Activated naive CD4-positive, alpha-beta T cell treated with anti-CD3 and anti-CD28 coated beads, Interleukin-2, amount 50 U/mL, for 16 hours (primary cell): ENCODE results near the gene MRPL48.
"Not testable (repeated sequence)": the region's sequence is repeated elsewhere in the genome, so short reads cannot be mapped to it uniquely, and the experiment has no call there.

Source experiments
- DNase-seq: peaks from one replicate; pipeline ENCODE4 v3.0.0-alpha.2; 2020

MRPL48 gene

DNA sequence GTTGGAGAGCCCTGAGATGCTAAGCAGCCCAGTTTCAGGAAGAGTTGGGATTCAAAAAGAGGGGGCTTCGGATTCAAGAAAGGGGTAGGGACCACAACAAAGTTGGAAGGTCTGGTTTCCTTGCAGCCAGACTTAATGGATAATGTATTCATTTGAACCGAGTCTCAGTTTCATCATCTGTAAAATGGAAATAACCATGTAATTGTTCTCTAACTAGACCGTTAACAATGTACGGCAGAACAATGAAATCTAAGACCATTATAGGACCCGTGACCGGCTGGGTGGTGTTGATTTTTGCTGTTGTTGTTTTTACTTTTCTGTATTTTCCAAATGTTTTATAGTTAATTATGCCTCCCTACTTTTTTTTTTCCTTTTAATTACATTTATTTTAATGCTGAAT is 6.4 kb upstream of the MRPL48 start:
- DNase-seq = no peak

DNA sequence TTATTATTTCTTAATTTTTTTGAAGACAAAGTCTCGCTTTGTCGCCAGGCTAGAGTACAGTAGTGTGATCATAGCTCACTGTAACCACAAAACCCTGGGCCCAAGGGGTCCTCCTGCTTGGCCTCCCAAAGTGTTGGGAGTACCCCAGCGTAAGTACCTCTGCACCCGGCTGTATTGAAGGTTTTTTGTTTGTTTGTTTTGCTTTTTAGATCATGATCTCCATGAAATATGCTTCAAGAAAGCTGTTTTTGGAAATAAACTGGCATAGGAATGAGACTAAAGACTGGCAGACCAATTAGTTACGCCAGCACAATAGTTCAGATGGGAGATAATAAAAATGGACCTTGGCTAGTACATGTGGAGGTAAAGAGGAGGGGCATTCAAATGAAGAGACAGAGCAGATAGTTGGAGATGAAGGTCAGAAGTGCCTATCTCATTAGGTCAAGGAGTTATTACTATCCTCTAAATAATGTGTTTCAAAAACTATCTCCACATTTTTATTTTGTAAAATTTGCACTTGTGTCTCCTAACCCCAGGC is 4.1 kb upstream of the MRPL48 start:
- DNase-seq = no peak

DNA sequence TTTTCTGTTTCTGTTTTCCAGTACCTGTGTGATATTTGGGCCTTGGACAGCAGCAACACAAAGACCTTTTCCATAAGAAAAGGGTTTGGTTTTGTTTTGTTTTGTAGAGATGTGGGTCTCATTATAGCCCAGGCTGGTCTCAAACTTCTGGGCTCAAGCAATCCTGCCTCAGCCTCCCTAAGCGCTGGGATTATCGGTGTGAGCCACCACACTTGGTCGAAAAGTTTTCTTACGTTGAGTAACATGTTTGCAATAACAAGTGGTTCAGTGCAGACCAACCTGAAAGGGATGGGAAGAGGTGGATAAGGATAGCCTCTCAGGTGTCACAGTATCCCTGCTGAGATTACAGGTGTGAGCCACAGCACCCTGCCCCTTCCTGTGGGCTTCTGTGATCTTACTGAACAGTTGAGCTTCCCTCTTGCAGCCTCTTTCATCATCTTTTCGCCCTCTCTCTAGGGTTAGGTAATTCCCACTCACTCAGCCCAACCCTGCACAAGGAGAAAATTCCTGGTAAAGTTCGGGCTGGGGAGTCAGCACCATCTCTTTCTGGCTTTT is 3.5 kb upstream of the MRPL48 start:
- no peak for DNase-seq

DNA sequence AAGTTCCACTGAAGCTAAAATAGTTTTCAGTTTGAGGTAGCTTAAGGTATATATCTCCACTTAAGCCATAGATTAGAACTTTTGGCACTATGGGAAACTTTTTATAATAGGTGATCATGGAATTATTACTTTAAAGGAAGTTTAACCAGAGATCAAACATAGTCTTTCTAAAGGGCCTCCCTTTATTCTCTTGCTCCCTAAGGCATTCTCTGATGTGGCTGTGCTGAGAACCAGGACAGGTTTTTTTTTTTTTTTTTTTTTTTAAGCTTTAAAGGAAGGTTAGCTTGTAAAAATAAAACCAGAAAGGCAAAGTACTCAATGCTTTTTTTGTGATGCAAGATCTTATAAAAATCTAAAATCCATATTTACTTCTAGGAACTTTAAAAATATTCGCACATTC is 2.9 kb upstream of the MRPL48 start:
- no peak for DNase-seq

DNA sequence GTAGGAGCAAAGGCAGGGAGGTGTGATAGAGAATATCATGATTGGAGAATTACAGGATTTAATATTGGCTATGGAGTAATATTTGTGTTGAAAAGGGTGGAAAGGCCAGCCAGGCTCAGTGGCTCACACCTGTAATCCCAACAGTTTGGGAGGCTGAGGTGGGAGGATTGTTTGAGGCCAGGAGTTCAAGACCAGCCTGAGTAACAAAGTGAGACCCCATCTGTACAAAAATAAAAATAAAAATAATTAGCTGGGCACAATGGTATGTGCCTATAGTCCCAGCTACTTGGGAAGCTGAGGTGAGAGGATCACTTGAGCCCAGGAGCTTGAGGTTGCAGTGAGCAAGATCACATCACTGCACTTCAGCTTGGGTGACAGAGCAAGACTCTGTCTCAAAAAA is 2.2 kb upstream of the MRPL48 start:
- DNase-seq = not testable (repeated sequence)

DNA sequence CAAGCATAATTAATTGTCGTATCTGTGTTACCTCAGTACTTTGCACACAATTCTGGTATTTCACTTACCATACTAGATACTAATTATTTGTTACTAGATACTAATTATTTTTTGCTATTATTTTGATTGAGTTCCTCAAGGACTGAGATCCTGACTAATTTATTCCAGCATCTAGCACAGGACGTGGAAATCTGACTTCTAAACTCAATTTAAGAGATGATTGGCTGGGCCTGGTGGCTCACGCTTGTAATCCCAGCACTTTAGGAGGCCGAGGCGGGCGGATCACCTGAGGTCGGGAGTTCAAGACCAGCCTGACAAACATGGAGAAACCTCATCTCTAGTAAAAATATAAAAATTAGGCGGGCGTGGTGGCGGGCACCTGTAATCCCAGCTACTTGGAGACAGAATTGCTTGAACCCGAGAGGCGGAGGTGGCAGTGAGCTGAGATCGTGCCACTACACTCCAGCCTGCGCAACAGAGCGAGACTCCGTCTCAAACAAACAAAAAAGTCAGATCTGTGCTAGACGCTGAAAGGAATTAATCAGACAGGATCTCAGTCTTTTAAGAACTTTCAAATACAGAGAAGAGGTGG is 527 bp upstream of the MRPL48 start:
- DNase-seq = no peak

DNA sequence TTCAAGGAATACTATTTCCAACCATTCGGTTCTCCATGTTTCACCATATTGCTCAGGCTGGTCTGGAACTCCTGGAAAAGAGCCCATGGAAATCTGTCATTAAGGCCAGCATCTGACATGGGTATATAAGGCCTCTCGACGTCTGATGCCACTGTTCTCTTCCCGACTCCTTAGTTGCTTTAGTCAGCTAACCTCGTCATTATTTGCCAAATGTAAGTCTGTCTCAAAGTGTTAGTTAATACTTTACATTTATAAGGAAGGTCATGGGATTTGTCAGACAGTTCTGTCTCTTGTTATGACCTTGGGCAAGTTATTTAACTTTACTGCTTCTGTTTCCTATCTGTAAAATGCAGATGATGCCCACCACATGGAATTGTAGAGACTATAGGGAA is 1.6 kb downstream of the MRPL48 start:
- DNase-seq = no peak

DNA sequence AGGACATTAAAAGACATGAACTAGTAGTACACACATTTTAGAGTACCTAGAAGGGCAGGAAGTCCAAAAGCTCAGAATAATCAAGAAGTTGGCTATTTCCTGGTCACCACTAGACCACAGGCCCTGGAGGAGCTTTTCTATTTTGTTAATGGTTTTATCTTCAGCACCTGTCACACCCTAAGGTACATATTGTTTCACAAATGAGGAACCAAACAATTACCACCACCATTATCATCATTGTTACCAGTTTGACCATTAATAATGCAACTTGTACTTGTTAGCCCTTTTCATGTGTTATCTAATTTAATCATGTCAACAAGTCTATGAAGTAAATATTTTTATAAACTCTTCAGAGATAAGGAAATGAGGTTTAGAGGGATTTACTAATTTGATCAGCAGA is 4.9 kb downstream of the MRPL48 start:
- no peak for DNase-seq

DNA sequence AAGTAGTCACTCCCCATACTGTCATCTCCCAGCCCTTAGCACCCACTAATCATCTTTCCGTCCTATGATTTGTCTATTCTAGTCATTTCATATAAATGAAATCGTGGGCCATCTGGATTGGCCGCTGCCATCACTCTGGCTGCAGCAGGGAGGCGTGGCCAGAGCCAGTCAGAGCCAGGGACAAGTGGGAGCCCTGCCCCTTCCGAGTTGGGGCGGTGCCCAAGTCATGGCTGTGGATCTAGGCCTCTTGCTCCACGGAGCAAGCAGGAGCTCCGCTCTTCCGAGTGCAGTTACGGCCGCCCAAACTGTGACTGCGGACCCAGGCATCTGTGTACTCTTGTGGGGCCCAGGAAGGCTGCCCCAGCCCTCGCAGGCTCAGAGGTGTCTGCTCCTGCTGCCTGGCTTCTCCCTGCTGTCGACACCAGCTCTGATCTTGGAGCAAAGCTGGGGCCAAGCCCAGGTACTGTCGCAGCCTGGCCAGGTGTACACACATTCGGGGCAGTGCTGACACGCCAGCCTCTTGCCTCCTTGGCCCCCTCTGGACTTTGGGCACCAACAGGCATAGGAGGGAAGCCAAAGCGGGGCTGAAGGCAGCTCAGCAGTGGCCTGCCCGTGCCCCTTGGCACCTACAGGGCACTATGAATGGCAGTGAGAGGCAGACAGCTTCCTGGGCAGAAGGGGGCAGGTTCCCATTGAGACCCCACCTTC is 8.4 kb downstream of the MRPL48 start:
- DNase-seq = no peak

DNA sequence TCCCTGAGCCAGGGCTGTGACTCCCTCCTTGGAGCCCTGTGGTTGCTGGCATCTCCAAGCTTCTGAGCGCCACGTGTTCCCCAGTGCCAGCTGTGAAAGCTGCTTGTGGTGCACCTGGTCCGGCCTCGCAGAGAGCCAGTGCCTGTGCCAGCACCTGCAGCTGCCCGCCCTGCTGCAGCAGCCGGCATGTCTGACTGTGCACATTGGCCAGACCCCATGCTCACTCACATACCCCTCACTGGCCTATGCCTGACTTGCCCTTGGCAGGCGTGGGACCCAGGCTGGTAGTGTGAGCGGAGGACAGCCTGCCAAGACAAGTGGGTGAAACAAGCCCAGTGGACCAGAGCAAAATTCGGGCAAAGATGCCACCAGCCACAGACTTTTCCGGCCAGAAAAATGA is 9.8 kb downstream of the MRPL48 start:
- DNase-seq = no peak

DNA sequence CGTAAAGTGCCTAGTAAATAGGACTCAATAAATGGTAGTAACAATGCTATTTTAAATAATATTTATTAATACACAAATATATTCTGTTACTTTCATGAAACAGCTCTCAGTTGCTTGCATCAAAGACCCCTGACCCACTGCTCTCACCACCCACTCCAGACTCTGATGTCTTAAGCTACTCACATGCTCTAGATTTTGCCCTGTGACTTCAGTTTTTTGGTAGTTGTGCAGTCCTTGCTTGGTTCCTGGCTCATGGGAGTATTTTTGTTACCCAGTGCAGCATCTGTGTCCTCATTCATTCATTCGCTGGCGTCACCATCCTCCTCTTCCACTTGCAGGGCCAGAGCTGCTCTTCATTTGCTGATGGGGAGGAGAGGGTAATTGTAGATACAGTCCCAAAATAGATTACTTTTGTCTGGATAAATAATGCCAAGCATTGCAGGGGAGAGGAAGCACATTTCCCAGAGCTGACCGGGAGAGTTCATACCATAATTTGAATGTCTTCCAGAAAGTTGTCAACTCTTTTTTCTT is 12.7 kb downstream of the MRPL48 start:
- no peak for DNase-seq

DNA sequence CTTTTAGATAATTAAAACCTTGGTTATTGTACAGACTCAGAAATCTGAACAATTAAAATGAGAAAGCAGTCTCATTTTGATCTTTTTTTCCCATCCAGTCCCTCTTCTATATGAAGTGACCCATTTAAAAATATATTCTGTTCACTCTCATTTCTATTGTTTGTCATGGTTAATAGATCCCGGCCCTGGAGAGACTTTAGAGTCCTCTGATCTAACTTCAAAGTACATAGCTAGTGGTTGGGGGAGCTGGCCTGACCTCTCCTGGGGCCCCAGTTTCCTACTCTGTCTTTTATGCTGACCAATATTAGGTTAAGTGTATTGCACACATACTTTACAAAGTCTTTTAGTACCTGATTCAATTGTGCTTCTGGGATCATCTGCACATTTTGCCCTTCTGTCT is 13.5 kb downstream of the MRPL48 start:
- DNase-seq = no peak

DNA sequence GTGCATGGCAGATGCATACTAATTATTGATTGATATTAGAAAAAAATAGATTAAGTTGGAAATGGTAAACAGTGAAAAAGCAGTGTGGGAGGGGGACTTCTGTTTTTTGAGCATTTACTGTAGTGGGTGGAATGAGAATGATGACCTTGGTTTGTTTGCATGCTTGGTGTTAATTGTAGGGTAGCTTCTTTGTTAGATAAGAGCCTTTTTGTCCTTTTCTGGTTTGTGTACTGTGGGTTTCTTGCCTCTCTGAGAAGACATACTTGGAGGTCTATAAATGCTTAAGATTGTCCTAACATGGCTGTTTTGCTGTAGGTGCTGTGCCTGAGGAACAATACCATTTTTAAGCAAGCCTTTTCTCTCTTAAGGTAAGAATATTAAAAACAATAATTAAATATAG is 17.0 kb downstream of the MRPL48 start:
- no peak for DNase-seq

DNA sequence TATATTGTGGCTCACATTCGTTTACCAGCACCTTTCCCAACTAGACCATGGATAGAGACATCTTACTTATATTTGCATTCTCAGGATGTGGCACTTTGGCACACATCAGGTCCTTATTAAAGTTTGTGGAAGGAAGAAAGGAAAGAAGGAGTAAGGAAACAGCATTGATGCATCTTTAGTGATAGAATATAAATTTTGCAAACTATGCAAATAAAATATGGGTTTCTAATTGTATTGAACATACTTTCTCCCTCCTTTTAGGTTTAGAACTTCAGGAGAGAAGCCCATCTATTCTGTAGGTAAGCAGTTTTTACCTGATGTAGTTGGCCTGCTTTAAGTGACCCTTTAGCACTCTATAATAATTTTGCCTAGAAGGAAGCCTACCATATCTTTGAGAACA is 20.4 kb downstream of the MRPL48 start:
- no peak for DNase-seq

DNA sequence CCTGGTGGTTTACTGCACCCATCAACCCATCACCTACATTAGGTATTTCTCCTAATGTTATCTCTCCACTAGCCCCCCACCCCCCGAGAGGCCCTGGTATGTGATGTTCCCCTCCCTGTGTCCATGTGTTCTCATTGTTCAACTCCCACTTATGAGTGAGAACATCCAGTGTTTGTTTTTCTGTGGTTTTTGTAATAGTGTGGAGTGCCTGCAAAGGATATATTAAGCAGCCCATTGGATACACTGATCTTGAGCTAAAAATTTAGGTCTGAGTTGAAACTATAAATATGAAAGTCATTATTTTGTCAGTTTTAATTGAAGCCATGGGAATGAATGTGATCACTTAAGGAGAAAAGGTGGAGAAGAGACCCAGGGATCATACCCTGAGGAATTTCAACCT is 23.0 kb downstream of the MRPL48 start:
- DNase-seq = no peak

DNA sequence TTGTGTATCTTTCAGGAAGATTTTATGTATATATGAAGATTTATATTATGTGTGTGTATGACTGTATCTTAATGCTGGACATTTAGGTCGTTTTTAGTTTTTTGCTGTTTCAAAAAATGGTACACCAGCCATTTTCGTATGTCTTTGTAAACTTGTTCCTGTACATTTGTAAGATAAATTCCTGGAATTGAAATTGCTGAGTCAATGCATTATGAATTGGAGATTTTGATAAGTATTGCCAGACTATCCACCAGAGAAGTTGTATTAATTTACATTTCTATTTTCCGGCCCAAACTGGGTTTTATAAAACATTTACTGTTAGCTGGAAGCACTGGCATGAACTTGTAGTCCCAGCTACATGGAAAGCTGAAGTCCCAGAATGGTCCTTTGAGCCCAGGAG is 24.6 kb downstream of the MRPL48 start:
- no peak for DNase-seq

DNA sequence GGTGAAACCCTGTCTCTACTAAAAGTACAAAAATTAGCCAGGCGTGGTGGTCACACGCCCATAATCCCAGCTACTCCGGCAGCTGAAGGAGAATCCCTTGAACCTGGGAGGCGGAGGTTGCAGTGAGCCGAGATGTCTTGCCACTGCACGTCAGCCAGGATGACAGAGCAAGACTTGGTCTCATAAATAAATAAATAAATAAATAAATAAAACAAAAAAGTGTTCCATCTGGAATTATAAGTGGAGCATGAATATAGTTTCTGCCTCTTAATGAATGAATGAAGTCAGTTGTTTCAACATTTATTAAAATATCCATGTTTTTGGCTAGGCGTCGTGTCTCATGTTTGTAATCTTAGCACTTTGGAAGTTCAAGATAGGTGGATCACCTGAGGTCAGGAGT is 27.1 kb downstream of the MRPL48 start:
- no peak for DNase-seq

DNA sequence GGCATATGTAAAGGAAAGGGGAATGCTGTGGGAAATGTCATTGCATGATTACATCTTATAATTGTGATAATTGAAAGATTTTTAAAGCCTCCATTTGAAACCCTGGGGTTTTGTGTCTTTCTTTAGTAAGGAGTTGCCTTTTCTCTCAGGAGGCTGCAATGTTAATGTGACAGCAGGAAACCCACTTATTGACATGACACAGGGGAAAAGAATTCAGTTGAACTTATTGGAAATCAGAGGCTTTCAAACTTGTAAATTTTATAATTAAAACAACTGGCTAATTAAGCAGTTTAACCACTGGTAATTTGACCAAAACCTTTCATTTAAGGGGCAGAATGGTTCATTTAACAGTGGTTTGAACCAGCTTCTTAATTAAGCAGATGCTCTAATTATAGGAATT is 31.2 kb downstream of the MRPL48 start:
- no peak for DNase-seq

DNA sequence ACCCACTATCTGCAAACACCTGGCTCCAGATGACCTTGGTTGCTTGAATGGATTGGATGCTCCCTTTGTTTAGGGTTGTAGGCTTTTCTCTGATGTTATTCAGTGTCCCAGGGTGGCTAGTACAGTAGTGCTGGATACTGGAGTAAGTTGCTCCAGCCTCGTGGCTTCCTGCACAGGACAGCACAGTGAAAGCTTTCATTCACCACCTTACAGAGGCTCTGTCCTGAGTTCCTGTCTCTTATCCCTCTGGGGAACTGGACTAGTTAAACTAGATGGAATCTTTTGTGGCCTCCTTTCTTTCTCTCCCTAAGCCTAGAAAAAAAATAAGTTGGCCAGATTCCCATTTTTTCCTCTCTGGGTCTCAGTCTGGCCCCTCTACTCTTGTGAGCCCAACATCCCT is 42.6 kb downstream of the MRPL48 start:
- DNase-seq = no peak

DNA sequence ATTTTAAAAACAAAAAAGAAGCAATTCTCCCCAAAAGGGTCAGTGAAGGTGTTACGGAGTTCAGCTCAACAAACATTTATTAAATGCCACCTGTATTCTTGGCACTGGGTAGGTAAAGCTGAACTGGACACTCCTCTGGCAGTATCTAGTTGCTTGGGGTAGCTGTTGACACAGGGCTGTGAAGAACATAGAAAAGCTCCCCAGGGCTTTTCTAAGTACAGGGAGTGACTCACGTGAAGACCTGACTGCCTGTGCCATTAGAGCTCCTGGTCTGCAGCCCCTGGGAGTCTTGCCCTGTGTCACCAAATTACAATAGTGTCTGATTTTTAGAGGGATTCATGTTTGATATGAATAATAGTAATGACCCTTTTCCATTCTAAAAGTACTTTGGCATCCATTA is 45.4 kb downstream of the MRPL48 start:
- no peak for DNase-seq

DNA sequence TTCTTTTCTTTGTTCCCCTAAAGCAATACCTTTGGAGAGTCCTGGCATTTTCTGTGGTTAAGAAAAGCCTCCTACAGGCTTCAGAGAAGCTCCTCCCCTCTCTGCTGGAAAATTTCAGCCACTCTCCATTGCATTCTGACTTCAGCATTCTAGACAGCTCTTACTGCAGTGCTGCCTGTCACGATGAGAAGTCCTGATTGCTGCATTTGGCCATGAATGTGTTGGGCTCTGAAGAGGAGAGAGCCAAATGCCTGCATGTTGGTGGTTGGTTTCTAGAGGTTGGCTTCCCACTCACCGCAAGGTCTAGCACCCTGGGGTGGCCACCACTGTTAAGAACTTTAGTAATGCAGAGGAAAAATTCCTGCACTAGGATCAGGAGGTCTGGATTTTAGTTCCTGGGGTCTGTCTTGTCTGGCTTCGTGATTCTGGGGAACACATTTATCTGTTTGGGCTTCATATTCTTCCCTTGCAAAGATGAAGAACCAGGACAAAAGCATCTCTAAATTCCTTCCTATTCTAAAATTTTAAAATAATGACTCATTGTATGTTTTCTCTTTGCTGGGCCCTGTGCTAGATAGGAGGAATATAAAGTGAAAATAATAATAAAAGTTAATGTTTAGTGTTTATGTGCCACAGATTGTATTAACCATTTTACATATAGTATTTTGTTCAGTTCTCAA is 50.9 kb downstream of the MRPL48 start:
- no peak for DNase-seq

DNA sequence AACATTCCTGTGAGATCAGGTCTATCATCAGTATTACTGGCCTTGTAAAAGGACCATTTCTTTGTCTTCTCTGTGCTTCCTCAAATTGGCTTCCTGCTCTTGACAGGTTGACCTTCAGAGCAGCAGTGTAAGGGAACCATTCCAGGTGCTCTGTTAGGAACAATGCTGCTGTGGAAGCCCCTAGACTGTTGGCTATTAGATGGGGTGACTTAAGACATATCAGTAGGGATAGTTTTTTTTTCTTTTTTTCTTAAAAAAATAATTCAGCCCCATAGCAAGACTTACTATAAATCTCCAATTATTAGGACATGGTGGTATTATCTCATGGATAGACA is 51.4 kb downstream of the MRPL48 start:
- DNase-seq = no peak

DNA sequence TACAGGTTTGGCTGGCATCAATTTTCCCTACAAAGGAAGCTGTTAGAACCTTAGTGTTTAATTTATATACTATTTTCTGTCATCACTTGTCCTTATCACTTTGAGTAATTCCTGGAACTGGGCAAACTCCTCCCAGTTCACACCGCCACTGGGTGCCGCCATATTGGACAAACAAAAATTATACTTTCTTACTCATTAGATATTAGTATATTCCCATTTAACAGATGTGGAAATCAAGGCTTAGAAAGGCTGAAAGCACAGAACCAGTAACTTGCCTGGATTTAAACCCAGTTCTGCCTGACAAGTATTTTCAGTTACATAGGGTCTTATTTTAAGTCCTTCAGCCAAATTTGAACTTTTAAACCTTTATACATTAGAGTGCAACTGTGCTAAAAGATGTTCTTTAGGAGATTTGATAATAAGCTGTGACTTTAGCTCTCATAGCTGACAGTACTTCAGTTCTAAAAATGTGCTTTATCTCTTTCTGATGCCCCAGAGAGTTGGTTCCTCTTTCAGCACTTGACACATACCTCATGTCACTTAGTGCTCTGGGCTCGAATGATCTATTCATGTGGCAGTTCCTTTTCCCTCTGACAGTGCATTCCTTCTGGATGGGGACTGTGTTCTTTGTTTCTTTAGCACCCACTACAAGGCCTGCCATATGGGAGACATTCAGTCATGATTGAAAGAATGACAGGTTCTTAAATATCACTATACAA is 63.5 kb downstream of the MRPL48 start:
- no peak for DNase-seq
